HCT116 (cell line): ENCODE measurements around the gene RIT2. TPM values are rescaled to one million over a fixed set of nuclear protein-coding genes. Genes with fewer than 3 reads are reported as not detected.

Source experiments
- ATAC-seq: fragments of 200-7000 bp; cut with Tn5 transposase; 2 replicates; pipeline ENCODE4 v1.9.1; 2020; ENCODE audit warnings: mild to moderate bottlenecking, moderate library complexity
- BruUV-seq: library from RNA; stranded (reverse); fragments of 400-500 nt; replicated peaks from 2 replicates; lab custom pipeline; 2021; lab: Mats Ljungman, UMichigan
- CTCF ChIA-PET: fragments of 300-600 bp; sonication (Branson Sonifier 250); formaldehyde crosslinking; loops from one replicate; lab custom pipeline; 2021; ENCODE audit warnings: antibody characterized with exemption; lab: Charles Lee
- POLR2A ChIA-PET: fragments of 300-600, 350-600 bp; sonication (Branson Sonifier 250); formaldehyde crosslinking; loops from one replicate; lab custom pipeline; 2021; ENCODE audit warnings: antibody characterized with exemption; lab: Charles Lee
- RAD21 ChIA-PET, 2 experiments: fragments of 300-600 bp; sonication (Branson Sonifier 250); formaldehyde crosslinking; loops; one replicate each; lab custom pipeline; 2023; ENCODE audit warnings: low total read pairs in 2 of 2; ENCODE audit not compliant: uncharacterized antibody in 2 of 2, unreplicated experiment in 2 of 2, low non-redundant PET in 1 of 2; lab: Charles Lee
- DNase-seq: peaks from one replicate; pipeline ENCODE4 v3.0.0-alpha.2; 2010; ENCODE audit warnings: low read depth, low spot score
- H2AFZ ChIP-seq: fragments of 200-600 bp; shearing (Covaris generic), sonication (generic); 2 replicates; pipeline ENCODE4 v1.6.1; 2017; ENCODE audit warnings: low read depth, mixed run types, mixed read lengths, antibody characterized with exemption, low read length; ENCODE audit not compliant: poor library complexity, severe bottlenecking
- H3K27ac ChIP-seq: 2 replicates; pipeline ENCODE4 v1.5.1; 2012; ENCODE audit warnings: low read depth, low read length
- H3K27me3 ChIP-seq: fragments of 200-600 bp; sonication (generic); 2 replicates; pipeline ENCODE4 v1.6.1; 2016; ENCODE audit warnings: mixed run types, low read length, mixed read lengths; ENCODE audit not compliant: insufficient read depth
- H3K36me3 ChIP-seq, 2 experiments: fragments of 200-500 bp in 1 of 2; fragments of 200-600 bp in 1 of 2; sonication (Bioruptor generic) in 1 of 2; sonication (generic) in 1 of 2; 2 replicates each; pipeline versions ENCODE4 v1.5.1 to v1.6.1; 2014 to 2016; ENCODE audit warnings: low read length in 2 of 2, inconsistent platforms in 1 of 2, mixed read lengths in 1 of 2, mixed run types in 1 of 2; ENCODE audit not compliant: insufficient read depth in 2 of 2, control insufficient read depth in 1 of 2
- H3K4me1 ChIP-seq, 2 experiments: fragments of 200-600 bp in 1 of 2; sonication (generic) in 1 of 2; 2 replicates each; pipeline versions ENCODE4 v1.5.1 to v1.6.1; 2012 to 2017; ENCODE audit warnings: low read length in 2 of 2, inconsistent platforms in 1 of 2, mild to moderate bottlenecking in 1 of 2, mixed read lengths in 1 of 2, mixed run types in 1 of 2, moderate library complexity in 1 of 2; ENCODE audit not compliant: insufficient read depth in 2 of 2, control insufficient read depth in 1 of 2
- H3K4me2 ChIP-seq: fragments of 200-600 bp; sonication (generic); 2 replicates; pipeline ENCODE4 v1.6.1; 2017; ENCODE audit warnings: mixed run types, low read length, mixed read lengths
- H3K4me3 ChIP-seq, 2 experiments: fragments of 200-600 bp in 1 of 2; sonication (generic) in 1 of 2; replicated peaks in 1 of 2; 2 replicates each; pipeline ENCODE4 v1.5.1; 2011 to 2016; ENCODE audit warnings: low read length in 2 of 2, control low read depth in 1 of 2, low read depth in 1 of 2, mild to moderate bottlenecking in 1 of 2, mixed read lengths in 1 of 2, mixed run types in 1 of 2
- H3K79me2 ChIP-seq: fragments of 200-600 bp; sonication (generic); 2 replicates; pipeline ENCODE4 v1.6.1; 2017; ENCODE audit warnings: mild to moderate bottlenecking, mixed run types, low read length, moderate library complexity, mixed read lengths; ENCODE audit not compliant: insufficient read depth
- H3K9ac ChIP-seq: fragments of 200-600 bp; sonication (generic); 2 replicates; pipeline ENCODE4 v1.6.1; 2016; ENCODE audit warnings: low read length, mixed read lengths
- H3K9me2 ChIP-seq: fragments of 200-600 bp; sonication (generic), shearing (Covaris generic); 2 replicates; pipeline ENCODE4 v1.6.1; 2017; ENCODE audit warnings: mixed run types, mild to moderate bottlenecking, moderate library complexity; ENCODE audit not compliant: insufficient read depth
- H3K9me3 ChIP-seq, 2 experiments: fragments of 200-500 bp in 1 of 2; fragments of 200-600 bp in 1 of 2; sonication (Bioruptor generic) in 1 of 2; sonication (generic) in 1 of 2; 2 replicates each; pipeline ENCODE4 v1.6.1; 2014 to 2017; ENCODE audit warnings: low read length in 2 of 2, mixed read lengths in 2 of 2, inconsistent platforms in 1 of 2, low read depth in 1 of 2, mild to moderate bottlenecking in 1 of 2, mixed run types in 1 of 2, moderate library complexity in 1 of 2; ENCODE audit not compliant: control insufficient read depth in 1 of 2, insufficient read depth in 1 of 2
- H4K20me1 ChIP-seq: fragments of 200-600 bp; sonication (generic), shearing (Covaris generic); 2 replicates; pipeline ENCODE4 v1.6.1; 2017; ENCODE audit warnings: mixed run types, mild to moderate bottlenecking, moderate library complexity; ENCODE audit not compliant: insufficient read depth
- CEBPB ChIP-seq: IDR thresholded peaks from 2 replicates; pipeline ENCODE4 v1.6.1; 2012; ENCODE audit warnings: low read depth
- EGR1 ChIP-seq: IDR thresholded peaks from 2 replicates; pipeline ENCODE4 v1.6.1; 2012; ENCODE audit warnings: low read depth
- ELF1 ChIP-seq: IDR thresholded peaks from 2 replicates; pipeline ENCODE4 v1.6.1; 2012; ENCODE audit warnings: low read depth, borderline replicate concordance
- EZH2phosphoT487 ChIP-seq: fragments of 200-600 bp; IDR thresholded peaks from 2 replicates; pipeline ENCODE4 v1.6.1; 2018; ENCODE audit warnings: antibody characterized with exemption, borderline replicate concordance
- FOSL1 ChIP-seq: IDR thresholded peaks from 2 replicates; pipeline ENCODE4 v1.6.1; 2012; ENCODE audit warnings: low read depth
- POLR2AphosphoS5 ChIP-seq: IDR thresholded peaks from 2 replicates; pipeline ENCODE4 v1.6.1; 2011; ENCODE audit warnings: mild to moderate bottlenecking, low read depth, low read length, moderate library complexity
- RAD21 ChIP-seq: IDR thresholded peaks from 2 replicates; pipeline ENCODE4 v1.6.1; 2012; ENCODE audit warnings: low read depth, mild to moderate bottlenecking
- REST ChIP-seq: IDR thresholded peaks from 2 replicates; pipeline ENCODE4 v1.6.1; 2012; ENCODE audit warnings: low read depth
- SIN3A ChIP-seq: IDR thresholded peaks from 2 replicates; pipeline ENCODE4 v1.6.1; 2012; ENCODE audit warnings: low read depth
- SP1 ChIP-seq: IDR thresholded peaks from 2 replicates; pipeline ENCODE4 v1.6.1; 2012; ENCODE audit warnings: low read depth
- SRF ChIP-seq: IDR thresholded peaks from 2 replicates; pipeline ENCODE4 v1.6.1; 2012; ENCODE audit warnings: low read depth
- TCF7L2 ChIP-seq: IDR thresholded peaks from 2 replicates; pipeline ENCODE4 v1.7.0; 2011; ENCODE audit warnings: borderline replicate concordance, inconsistent platforms; ENCODE audit not compliant: insufficient read depth, insufficient read length; ENCODE audit errors: extremely low read depth
- YY1 ChIP-seq: IDR thresholded peaks from 2 replicates; pipeline ENCODE4 v1.6.1; 2011; ENCODE audit warnings: low read length, low read depth, moderate library complexity, mild to moderate bottlenecking; ENCODE audit not compliant: insufficient replicate concordance; ENCODE audit errors: extremely low read depth
- ZNF274 ChIP-seq: fragments of 200-500 bp; sonication (Bioruptor generic); IDR thresholded peaks from 2 replicates; pipeline ENCODE4 v1.6.1; 2014; ENCODE audit warnings: mild to moderate bottlenecking, low read depth, low read length, inconsistent platforms
- intact Hi-C: fragments of 100-400 bp; cut with micrococcal nuclease; formaldehyde crosslinking; loops from 2 replicates; pipeline ENCODE4 v1.10.0; 2022
- total RNA-seq: library from RNA; stranded (reverse); gene quantifications from one replicate; pipeline ENCODE4 v1.2.1, GENCODE V29; 2021; ENCODE audit not compliant: unreplicated experiment

The RIT2 gene
- total RNA-seq, 1 experiment from 2014 or later = not detected

- Histone ChIP-seq H3K9me3 (peaks cover 14 to 25% of the 10 kb centered on the region in 2 experiments; a peak in 3 of 4 replicates), H3K9ac (no peak overlapping the region), H3K4me2 (no peak overlapping the region), H4K20me1 (no peaks in the 10 kb centered on the region), H2AFZ (no peak overlapping the region), H3K36me3 (no peaks in the 10 kb centered on the region), H3K4me1 (no peaks in the 10 kb centered on the region), H3K27me3 (no peaks in the 10 kb centered on the region), H3K27ac (no peak overlapping the region), H3K4me3 (no peak overlapping the region), H3K79me2 (no peaks in the 10 kb centered on the region), H3K9me2 (no peaks in the 10 kb centered on the region)
- intact Hi-C loops = no loop called here
- BruUV-seq = no TSS peak
- ChIA-PET POLR2A (no interaction called here), RAD21 (no interaction called here), CTCF (no interaction called here)
- no peak for TF ChIP-seq ZNF274
- ATAC-seq (no peak), DNase-seq (no peak)
Measured at GRCh38 chr18:43129946-43130524, 14.6 kb upstream of the RIT2 start.

GRCh38 chr18:43125471-43125870 is 10.0 kb upstream of the RIT2 start:
- Histone ChIP-seq H3K4me2 (no peak overlapping the region), H3K4me1 (no peaks in the 10 kb centered on the region), H3K27ac (no peak overlapping the region), H3K9me2 (no peaks in the 10 kb centered on the region), H2AFZ (no peak overlapping the region), H3K9me3 (peaks cover 13 to 32% of the 10 kb centered on the region in 2 experiments; a peak in 3 of 4 replicates), H3K4me3 (no peak overlapping the region), H3K36me3 (no peaks in the 10 kb centered on the region), H3K79me2 (no peaks in the 10 kb centered on the region), H3K9ac (no peak overlapping the region)
- ChIA-PET POLR2A (no interaction called here), CTCF (no interaction called here), RAD21 (no interaction called here)
- DNase-seq = no peak
- intact Hi-C loops = no loop called here
- TF ChIP-seq SRF = no peak
- no peak for TF ChIP-seq YY1
- TF ChIP-seq POLR2AphosphoS5 = no peak
- TF ChIP-seq SIN3A = no peak
- TF ChIP-seq ZNF274 = no peak
- TF ChIP-seq TCF7L2 = no peak
- TF ChIP-seq FOSL1 = no peak
- TF ChIP-seq EGR1 = no peak
- TF ChIP-seq CEBPB = no peak
- TF ChIP-seq REST = no peak
- TF ChIP-seq SP1 = no peak
- no peak for TF ChIP-seq ELF1
- no peak for TF ChIP-seq EZH2phosphoT487
- TF ChIP-seq RAD21 = no peak
- TF ChIP-seq, all 23 proteins: peak for 0
- H4K20me1 ChIP-seq = no peaks in the 10 kb centered on the region
- no peaks in the 10 kb centered on the region for H3K27me3 ChIP-seq
- no TSS peak for BruUV-seq
- no peak for ATAC-seq
